ENCODE data around the gene PUM1. TPM values are rescaled to one million over a fixed set of nuclear protein-coding genes. Genes with fewer than 3 reads are reported as not detected.

Gene PUM1, protein sequence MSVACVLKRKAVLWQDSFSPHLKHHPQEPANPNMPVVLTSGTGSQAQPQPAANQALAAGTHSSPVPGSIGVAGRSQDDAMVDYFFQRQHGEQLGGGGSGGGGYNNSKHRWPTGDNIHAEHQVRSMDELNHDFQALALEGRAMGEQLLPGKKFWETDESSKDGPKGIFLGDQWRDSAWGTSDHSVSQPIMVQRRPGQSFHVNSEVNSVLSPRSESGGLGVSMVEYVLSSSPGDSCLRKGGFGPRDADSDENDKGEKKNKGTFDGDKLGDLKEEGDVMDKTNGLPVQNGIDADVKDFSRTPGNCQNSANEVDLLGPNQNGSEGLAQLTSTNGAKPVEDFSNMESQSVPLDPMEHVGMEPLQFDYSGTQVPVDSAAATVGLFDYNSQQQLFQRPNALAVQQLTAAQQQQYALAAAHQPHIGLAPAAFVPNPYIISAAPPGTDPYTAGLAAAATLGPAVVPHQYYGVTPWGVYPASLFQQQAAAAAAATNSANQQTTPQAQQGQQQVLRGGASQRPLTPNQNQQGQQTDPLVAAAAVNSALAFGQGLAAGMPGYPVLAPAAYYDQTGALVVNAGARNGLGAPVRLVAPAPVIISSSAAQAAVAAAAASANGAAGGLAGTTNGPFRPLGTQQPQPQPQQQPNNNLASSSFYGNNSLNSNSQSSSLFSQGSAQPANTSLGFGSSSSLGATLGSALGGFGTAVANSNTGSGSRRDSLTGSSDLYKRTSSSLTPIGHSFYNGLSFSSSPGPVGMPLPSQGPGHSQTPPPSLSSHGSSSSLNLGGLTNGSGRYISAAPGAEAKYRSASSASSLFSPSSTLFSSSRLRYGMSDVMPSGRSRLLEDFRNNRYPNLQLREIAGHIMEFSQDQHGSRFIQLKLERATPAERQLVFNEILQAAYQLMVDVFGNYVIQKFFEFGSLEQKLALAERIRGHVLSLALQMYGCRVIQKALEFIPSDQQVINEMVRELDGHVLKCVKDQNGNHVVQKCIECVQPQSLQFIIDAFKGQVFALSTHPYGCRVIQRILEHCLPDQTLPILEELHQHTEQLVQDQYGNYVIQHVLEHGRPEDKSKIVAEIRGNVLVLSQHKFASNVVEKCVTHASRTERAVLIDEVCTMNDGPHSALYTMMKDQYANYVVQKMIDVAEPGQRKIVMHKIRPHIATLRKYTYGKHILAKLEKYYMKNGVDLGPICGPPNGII
- 28.3 to 39.0 TPM (median 31.9 TPM) in 5 replicates for total RNA-seq (2022; extraction: Qiagen RNA extraction; ENCODE audit: low read depth)

DNA sequence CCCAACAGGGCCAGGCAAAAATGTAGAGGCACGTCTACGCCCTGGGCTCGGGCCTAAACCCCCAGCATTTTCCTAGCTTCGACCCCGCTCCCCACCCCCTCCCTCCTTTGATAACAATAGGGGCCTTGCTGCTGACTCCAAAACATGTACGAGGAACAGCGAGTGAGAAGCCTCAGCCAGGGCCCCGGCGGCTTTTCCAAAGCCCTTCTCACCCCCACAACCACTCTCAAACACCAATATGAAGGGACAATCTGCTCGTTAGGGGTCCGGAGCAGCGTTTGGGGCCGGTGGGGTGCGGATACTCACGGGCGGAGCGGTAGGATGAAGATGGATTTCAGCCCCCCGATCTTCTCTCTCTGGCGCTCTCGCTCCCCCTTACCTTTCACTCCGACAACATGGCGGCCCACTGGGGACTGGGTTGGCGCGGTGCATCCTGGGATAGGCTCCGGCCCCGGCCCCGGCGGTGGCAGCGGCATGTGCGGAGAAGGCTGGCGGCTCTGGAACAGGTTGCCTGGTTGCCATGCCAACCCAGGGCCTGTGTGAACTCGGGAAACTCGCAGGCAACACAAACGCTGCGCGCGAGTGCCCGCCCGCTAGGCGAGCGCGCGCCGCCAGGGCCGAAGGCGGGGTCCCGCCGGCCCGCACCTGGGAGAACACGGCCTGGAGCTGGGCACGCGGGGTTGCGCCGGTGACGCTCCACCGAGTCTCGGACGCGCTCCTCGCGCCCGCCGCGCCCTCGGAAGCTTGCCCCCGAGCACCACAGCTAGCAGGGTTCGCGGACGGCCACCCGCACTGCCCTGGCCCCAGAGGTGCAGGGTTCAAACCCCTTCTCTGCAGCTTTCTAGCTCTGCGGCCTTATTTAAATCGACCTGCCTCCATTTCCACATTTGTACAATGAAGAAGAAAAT, at the start of gene PUM1:
Gene PUM1 (minus strand): TSS at position 408 of the 908 bp plus-strand sequence. CDS start 6,151 bp downstream, outside the sequence.

DNA sequence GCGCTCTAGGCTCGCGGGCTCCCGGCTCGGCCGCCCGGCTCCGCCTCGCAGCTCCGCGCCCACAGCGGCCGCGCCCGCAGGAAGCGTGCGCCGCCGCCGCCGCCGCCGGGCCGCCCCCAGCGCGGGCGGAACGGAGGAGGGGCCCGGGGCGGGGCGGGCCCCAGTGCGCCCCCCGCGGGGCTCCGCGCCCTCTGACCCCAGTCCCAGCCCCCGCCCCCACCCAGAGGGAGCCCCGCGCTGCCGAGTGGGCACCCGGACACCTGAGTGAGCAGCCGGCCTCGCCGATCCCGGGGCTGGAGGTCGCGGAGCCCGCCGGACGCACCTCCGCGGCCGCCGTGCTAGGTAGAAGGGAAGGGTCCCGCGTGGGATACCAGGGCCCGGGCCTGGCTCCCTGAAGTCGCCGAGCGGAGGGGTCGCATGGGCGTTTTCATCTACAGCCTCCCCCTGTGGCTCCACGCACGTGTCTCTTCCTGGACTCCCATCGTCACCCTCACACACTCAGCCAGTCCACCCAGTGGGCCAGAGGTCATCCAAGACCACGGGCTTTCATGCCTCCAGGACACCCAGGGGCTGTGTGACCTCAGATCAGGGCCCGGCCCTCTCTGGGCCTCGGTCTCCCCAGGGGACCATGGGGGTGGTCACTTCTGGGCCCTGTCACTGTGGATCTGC, 156.7 kb downstream of the PUM1 start, which contains the start of gene SDC3:
Gene SDC3 (minus strand): TSS at position 63 of the 669 bp plus-strand sequence. CDS start 172 bp downstream, outside the sequence.

Other genes with a start within 250 kb of the PUM1 start
- 6.5 to 10.8 TPM (median 8.4 TPM) in 5 replicates for gene SDC3, start 157.0 kb downstream of the PUM1 start, total RNA-seq (2022; extraction: Qiagen RNA extraction; ENCODE audit: low read depth)
- gene NKAIN1, start 174.2 kb upstream of the PUM1 start, total RNA-seq (2022; extraction: Qiagen RNA extraction; ENCODE audit: low read depth): 0.98 to 1.7 TPM (median 1.5 TPM) in 5 replicates
- gene SNRNP40, start 231.1 kb upstream of the PUM1 start, total RNA-seq (2022; extraction: Qiagen RNA extraction; ENCODE audit: low read depth): 45.1 to 50.5 TPM (median 47.7 TPM) in 5 replicates
- 23.7 to 26.8 TPM (median 25.2 TPM) in 5 replicates for gene ZCCHC17, start 231.3 kb upstream of the PUM1 start, total RNA-seq (2022; extraction: Qiagen RNA extraction; ENCODE audit: low read depth)

Data from A549 treated with CpdA at 1 μM for 4 hours (cell line).